AG09319 (cell line): ENCODE measurements around the gene CARD16.
A peak's percentile ranks its signal among the peaks of the same experiment; 100 is the strongest.

ENCODE experiments used
- DNase-seq: peaks from one replicate; pipeline ENCODE4 v3.0.0-alpha.2; 2010; ENCODE audit warnings: low read depth; ENCODE audit errors: extremely low read depth
- CTCF ChIP-seq: IDR thresholded peaks from 2 replicates; pipeline ENCODE4 v1.5.1; 2011; ENCODE audit warnings: low read depth, mild to moderate bottlenecking, inconsistent platforms, low read length, moderate library complexity

The CARD16 gene

GRCh38 chr11:105054723-105055493, 9.8 kb upstream of the CARD16 start:
- no peak for DNase-seq
- no peak for TF ChIP-seq CTCF

GRCh38 chr11:105052487-105052886, 7.4 kb upstream of the CARD16 start:
- no peak for TF ChIP-seq CTCF
- DNase-seq = no peak

GRCh38 chr11:105051559-105051958, 6.4 kb upstream of the CARD16 start:
- no peak for DNase-seq

GRCh38 chr11:105049481-105049880, 4.3 kb upstream of the CARD16 start:
- DNase-seq = no peak
- TF ChIP-seq CTCF = no peak

More at GRCh38 chr11:105051559-105051958, 6.4 kb upstream of the CARD16 start:
- no peak for TF ChIP-seq CTCF

- peak; percentile 97 for DNase-seq
- no peak for TF ChIP-seq CTCF
Observed at GRCh38 chr11:105046898-105047579, 1.9 kb upstream of the CARD16 start.

- TF ChIP-seq CTCF = no peak
- no peak for DNase-seq
Observed at GRCh38 chr11:105045676-105046296, 651 bp upstream of the CARD16 start.

- DNase-seq = no peak
- TF ChIP-seq CTCF = no peak
Observed at GRCh38 chr11:105042178-105042577, 3.0 kb downstream of the CARD16 start.
